Measurements from ENCODE around the gene NFATC2.

GRCh38 chr20:51382986-51383821 is 159.3 kb downstream of the NFATC2 start:
- TF ChIP-seq PATZ1 (tag by site-specific recombination; IDR thresholded peaks at IDR 0.05) (no peak), OVOL3 (tag by site-specific recombination; IDR thresholded peaks at IDR 0.05) (no peak), CTCF (tag by site-specific recombination; IDR thresholded peaks at IDR 0.05) (no peak), ZNF596 (tag by site-specific recombination; IDR thresholded peaks at IDR 0.05) (no peak), ATF2 (tag by site-specific recombination; IDR thresholded peaks at IDR 0.05; ENCODE audit: low read depth) (no peak), ZNF704 (tag by site-specific recombination; IDR thresholded peaks at IDR 0.05) (no peak), ZBTB26 (tag by site-specific recombination; optimal IDR thresholded peaks at IDR 0.05) (no peak), ZNF580 (tag by site-specific recombination; IDR thresholded peaks at IDR 0.05) (no peak), ZNF174 (tag by site-specific recombination; IDR thresholded peaks at IDR 0.05) (no peak), PRDM10 (tag by site-specific recombination; IDR thresholded peaks at IDR 0.05) (no peak), ZNF398 (tag by site-specific recombination; IDR thresholded peaks at IDR 0.05) (no peak), ELK4 (IDR thresholded peaks at IDR 0.05; ENCODE audit: borderline replicate concordance, low read depth, low read length) (no peak), ZEB2 (tag by site-specific recombination; IDR thresholded peaks at IDR 0.05) (no peak)

Data from HEK293 (cell line).